ENCODE data around the gene DNAI7. TPM values are rescaled to one million over a fixed set of nuclear protein-coding genes. Genes with fewer than 3 reads are reported as not detected.

DNAI7 gene
- total RNA-seq, 1 experiment from 2014 or later = 0.10 TPM

GRCh38 chr12:25135531-25136154 is 59.3 kb downstream of the DNAI7 start:
- TF ChIP-seq CTCF (IDR thresholded peaks at IDR 0.05) (peak; percentile 40), TCF7L2 (IDR thresholded peaks at IDR 0.05; ENCODE audit: low read depth, low read length) (no peak), REST (IDR thresholded peaks at IDR 0.05; ENCODE audit: insufficient read depth in 1 of 2, low read depth in 2 of 2, low read length in 1 of 2) (no peak), SIN3A (IDR thresholded peaks at IDR 0.05; ENCODE audit: borderline replicate concordance, insufficient read depth, low read depth, low read length) (no peak), POLR2AphosphoS5 (IDR thresholded peaks at IDR 0.05; ENCODE audit: low read depth, low read length) (no peak)
- no peak for DNase-seq (ENCODE audit: low read depth, low spot score)
- 0 out of 2 replicates have a peak, but pooled peaks cover 2% of the 10 kb centered on the region for H3K27me3 ChIP-seq (ENCODE audit: control insufficient read depth, insufficient read depth, low read length)
- POLR2A ChIA-PET = no interaction called here
- H3K9me3 ChIP-seq (ENCODE audit: control insufficient read depth, insufficient read depth, low read depth, low read length) = no peaks in the 10 kb centered on the region
- no peaks in the 10 kb centered on the region for H3K36me3 ChIP-seq (ENCODE audit: control insufficient read depth, insufficient read depth, low read length)
- BruUV-seq (replicated peaks) = no TSS peak
- H3K4me1 ChIP-seq (ENCODE audit: control insufficient read depth, insufficient read depth, low read length) = no peaks in the 10 kb centered on the region
- H3K27ac ChIP-seq (ENCODE audit: low read length) = no peak overlapping the region
- ATAC-seq = peak; percentile 39; the same call in 1 of the 2 replicates
- in situ Hi-C loops (cut with HindIII; ENCODE audit: low pct_unique_long_range_greater_than_20kb, low sequenced_read_pairs) (no loop called here), intact Hi-C loops (cut with micrococcal nuclease; ENCODE audit: unreplicated experiment) (loop anchor here (10.0 kb wide), 1 partner anchor 281 kb away; no protein-coding TSS in a partner anchor)
- CTCF ChIA-PET = no interaction called here
- no peak overlapping the region for H3K4me3 ChIP-seq (ENCODE audit: low read depth in 2 of 2, low read length in 2 of 2)

GRCh38 chr12:25131270-25131669 is 63.7 kb downstream of the DNAI7 start:
- Histone ChIP-seq H3K4me1 (ENCODE audit: control insufficient read depth, insufficient read depth, low read length) (no peaks in the 10 kb centered on the region), H3K4me3 (ENCODE audit: low read depth in 2 of 2, low read length in 2 of 2) (no peak overlapping the region), H3K9me3 (ENCODE audit: control insufficient read depth, insufficient read depth, low read depth, low read length) (no peaks in the 10 kb centered on the region), H3K27me3 (ENCODE audit: control insufficient read depth, insufficient read depth, low read length) (0 out of 2 replicates have a peak, but pooled peaks cover 4% of the 10 kb centered on the region), H3K27ac (ENCODE audit: low read length) (no peak overlapping the region), H3K36me3 (ENCODE audit: control insufficient read depth, insufficient read depth, low read length) (no peaks in the 10 kb centered on the region)
- DNase-seq (ENCODE audit: low read depth, low spot score) (no peak), ATAC-seq (no peak)
- no TSS peak for BruUV-seq (replicated peaks)
- ChIA-PET CTCF (interaction anchor here (2.4 kb wide), 1 partner anchor 139 kb away, joined by 9 read pairs; no protein-coding TSS in a partner anchor), POLR2A (no interaction called here)
- intact Hi-C loops (cut with micrococcal nuclease; ENCODE audit: unreplicated experiment) (loop anchor here (10.0 kb wide), 1 partner anchor 276 kb away; no protein-coding TSS in a partner anchor), in situ Hi-C loops (cut with HindIII; ENCODE audit: low pct_unique_long_range_greater_than_20kb, low sequenced_read_pairs) (no loop called here)
- no peak for TF ChIP-seq REST (IDR thresholded peaks at IDR 0.05; ENCODE audit: insufficient read depth in 1 of 2, low read depth in 2 of 2, low read length in 1 of 2)
